Measurements from ENCODE around the gene YARS1. TPM values are rescaled to one million over a fixed set of nuclear protein-coding genes. Genes with fewer than 3 reads are reported as not detected.

The YARS1 gene
- total and polyA plus RNA-seq, 2 of the 4 experiments (the other 2 are of a cell fraction) = 100 to 166 TPM

DNA sequence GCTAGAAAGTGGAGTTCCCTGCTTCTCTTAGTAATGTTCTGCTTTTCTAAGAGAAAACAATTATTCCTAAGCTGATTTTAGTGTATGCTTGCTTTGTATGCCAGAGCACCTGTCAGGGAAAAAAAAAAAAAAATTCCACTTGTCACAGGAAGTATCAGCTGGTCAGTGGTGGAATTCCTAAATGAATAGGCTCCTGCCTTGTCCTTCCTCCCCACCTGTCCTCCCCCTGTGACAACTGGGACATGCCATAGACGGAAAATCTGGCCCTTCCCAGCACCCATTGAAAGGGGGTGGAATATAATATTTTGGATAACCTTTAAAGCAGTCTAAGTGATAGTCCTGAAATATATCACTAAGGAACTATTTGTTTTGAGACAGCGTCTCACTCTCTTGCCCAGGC lies 42.8 kb upstream of the YARS1 start:
- no peak overlapping the region for H2BK120ac ChIP-seq (ENCODE audit: low read depth, low read length)
- no peak overlapping the region for H3K9ac ChIP-seq (ENCODE audit: low read depth, low read length)
- no peak overlapping the region for H4K91ac ChIP-seq (ENCODE audit: insufficient read depth, low read depth, low read length)
- H3K4me2 ChIP-seq (ENCODE audit: low read depth, low read length) = no peak overlapping the region
- no peak overlapping the region for H2AK9ac ChIP-seq (replicated peaks; ENCODE audit: low read depth, low read length, poor library complexity)
- ChIA-PET POLR2A (ENCODE audit: unreplicated experiment) (no interaction called here), CTCF (interaction anchor here (0.6 kb wide), 2 partner anchors 23 to 37 kb away, joined by 4 to 7 read pairs; no protein-coding TSS in a partner anchor)
- no peak overlapping the region for H3K14ac ChIP-seq (replicated peaks; ENCODE audit: low read depth, low read length)
- TF ChIP-seq, protein P1, sequence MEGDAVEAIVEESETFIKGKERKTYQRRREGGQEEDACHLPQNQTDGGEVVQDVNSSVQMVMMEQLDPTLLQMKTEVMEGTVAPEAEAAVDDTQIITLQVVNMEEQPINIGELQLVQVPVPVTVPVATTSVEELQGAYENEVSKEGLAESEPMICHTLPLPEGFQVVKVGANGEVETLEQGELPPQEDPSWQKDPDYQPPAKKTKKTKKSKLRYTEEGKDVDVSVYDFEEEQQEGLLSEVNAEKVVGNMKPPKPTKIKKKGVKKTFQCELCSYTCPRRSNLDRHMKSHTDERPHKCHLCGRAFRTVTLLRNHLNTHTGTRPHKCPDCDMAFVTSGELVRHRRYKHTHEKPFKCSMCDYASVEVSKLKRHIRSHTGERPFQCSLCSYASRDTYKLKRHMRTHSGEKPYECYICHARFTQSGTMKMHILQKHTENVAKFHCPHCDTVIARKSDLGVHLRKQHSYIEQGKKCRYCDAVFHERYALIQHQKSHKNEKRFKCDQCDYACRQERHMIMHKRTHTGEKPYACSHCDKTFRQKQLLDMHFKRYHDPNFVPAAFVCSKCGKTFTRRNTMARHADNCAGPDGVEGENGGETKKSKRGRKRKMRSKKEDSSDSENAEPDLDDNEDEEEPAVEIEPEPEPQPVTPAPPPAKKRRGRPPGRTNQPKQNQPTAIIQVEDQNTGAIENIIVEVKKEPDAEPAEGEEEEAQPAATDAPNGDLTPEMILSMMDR (conservative IDR thresholded peaks at IDR 0.05; ENCODE audit: low read depth, low read length) = no peak
- TF ChIP-seq MAZ (IDR thresholded peaks at IDR 0.05; ENCODE audit: borderline replicate concordance, low read depth, low read length) (no peak), MXI1 (IDR thresholded peaks at IDR 0.05; ENCODE audit: borderline replicate concordance, low read depth, low read length) (no peak), BHLHE40 (IDR thresholded peaks at IDR 0.05; ENCODE audit: low read depth, low read length) (no peak), CHD1 (IDR thresholded peaks at IDR 0.05; ENCODE audit: low read depth, low read length) (no peak), RFX5 (IDR thresholded peaks at IDR 0.05; ENCODE audit: low read depth, low read length) (no peak), RCOR1 (IDR thresholded peaks at IDR 0.05; ENCODE audit: insufficient replicate concordance, low read length) (no peak), CEBPB (IDR thresholded peaks at IDR 0.05; ENCODE audit: low read depth, low read length) (no peak), MAFK (IDR thresholded peaks at IDR 0.05; ENCODE audit: low read depth, low read length) (no peak), RAD21 (IDR thresholded peaks at IDR 0.05; ENCODE audit: low read length) (no peak), POLR2A (IDR thresholded peaks at IDR 0.05; ENCODE audit: low read depth, low read length) (no peak), SMC3 (IDR thresholded peaks at IDR 0.05; ENCODE audit: low read depth, low read length) (no peak), NFE2L2 (IDR thresholded peaks at IDR 0.05; ENCODE audit: low read depth, low read length) (no peak), FOS (IDR thresholded peaks at IDR 0.05; ENCODE audit: low read depth, low read length) (no peak)
- TF ChIP-seq, protein P2, sequence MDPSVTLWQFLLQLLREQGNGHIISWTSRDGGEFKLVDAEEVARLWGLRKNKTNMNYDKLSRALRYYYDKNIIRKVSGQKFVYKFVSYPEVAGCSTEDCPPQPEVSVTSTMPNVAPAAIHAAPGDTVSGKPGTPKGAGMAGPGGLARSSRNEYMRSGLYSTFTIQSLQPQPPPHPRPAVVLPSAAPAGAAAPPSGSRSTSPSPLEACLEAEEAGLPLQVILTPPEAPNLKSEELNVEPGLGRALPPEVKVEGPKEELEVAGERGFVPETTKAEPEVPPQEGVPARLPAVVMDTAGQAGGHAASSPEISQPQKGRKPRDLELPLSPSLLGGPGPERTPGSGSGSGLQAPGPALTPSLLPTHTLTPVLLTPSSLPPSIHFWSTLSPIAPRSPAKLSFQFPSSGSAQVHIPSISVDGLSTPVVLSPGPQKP (IDR thresholded peaks at IDR 0.05; ENCODE audit: borderline replicate concordance, low read depth, low read length) = no peak
- TF ChIP-seq, protein P3, sequence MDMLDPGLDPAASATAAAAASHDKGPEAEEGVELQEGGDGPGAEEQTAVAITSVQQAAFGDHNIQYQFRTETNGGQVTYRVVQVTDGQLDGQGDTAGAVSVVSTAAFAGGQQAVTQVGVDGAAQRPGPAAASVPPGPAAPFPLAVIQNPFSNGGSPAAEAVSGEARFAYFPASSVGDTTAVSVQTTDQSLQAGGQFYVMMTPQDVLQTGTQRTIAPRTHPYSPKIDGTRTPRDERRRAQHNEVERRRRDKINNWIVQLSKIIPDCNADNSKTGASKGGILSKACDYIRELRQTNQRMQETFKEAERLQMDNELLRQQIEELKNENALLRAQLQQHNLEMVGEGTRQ (IDR thresholded peaks at IDR 0.05; ENCODE audit: low read depth, low read length) = no peak
- no CpG with 5 or more reads among the region's 2 CpGs for WGBS, 2 experiments (ENCODE audit: extremely low coverage in 2 of 2, insufficient read length in 1 of 2)
- H2BK20ac ChIP-seq (ENCODE audit: low read depth, low read length) = no peak overlapping the region
- H3K56ac ChIP-seq (ENCODE audit: extremely low read depth, insufficient read depth, low read length) = no peak overlapping the region
- no peak overlapping the region for H2AK5ac ChIP-seq (ENCODE audit: low read depth, low read length)
- dilution Hi-C loops (cut with HindIII; ENCODE audit: low sequenced_read_pairs, unreplicated experiment) = no loop called here
- no peak overlapping the region for H4K5ac ChIP-seq (ENCODE audit: low read depth, low read length)
- intact Hi-C loops (cut with micrococcal nuclease) = no loop called here
- no peaks in the 10 kb centered on the region for H3K9me3 ChIP-seq (ENCODE audit: control insufficient read depth, insufficient read depth, low read length)
- H3K4me3 ChIP-seq (ENCODE audit: insufficient read depth, low read depth, low read length) = no peak overlapping the region
- peaks cover 7% of the 10 kb centered on the region for H3K4me1 ChIP-seq (ENCODE audit: control insufficient read depth, insufficient read depth, low read length)
- no peak overlapping the region for H3K4ac ChIP-seq (ENCODE audit: low read depth, low read length)
- no peak overlapping the region for H2BK15ac ChIP-seq (ENCODE audit: low read depth, low read length)
- in situ Hi-C loops (cut with MboI; ENCODE audit: low sequenced_read_pairs) = no loop called here
- no peak overlapping the region for H2AFZ ChIP-seq (replicated peaks; ENCODE audit: low read length, poor library complexity)
- BruUV-seq (replicated peaks) = no TSS peak
- H4K8ac ChIP-seq (ENCODE audit: low read depth in 2 of 2, low read length in 2 of 2) = no peak overlapping the region
- no peak overlapping the region for H2BK5ac ChIP-seq (ENCODE audit: low read depth, low read length, poor library complexity, severe bottlenecking)
- DNase-seq (no peak), ATAC-seq (ENCODE audit: low read depth) (no peak)
- no peaks in the 10 kb centered on the region for H4K20me1 ChIP-seq (ENCODE audit: insufficient read depth, low read length)
- H3K27ac ChIP-seq (ENCODE audit: insufficient read depth, low read length) = no peak overlapping the region
- no peaks in the 10 kb centered on the region for H3K27me3 ChIP-seq (ENCODE audit: control insufficient read depth, insufficient read depth, low read length)
- no peak overlapping the region for H3K18ac ChIP-seq (ENCODE audit: low read depth, low read length)
- no peak overlapping the region for H3K23ac ChIP-seq (ENCODE audit: low read depth, low read length)
- no peaks in the 10 kb centered on the region; a peak in 1 of 4 replicates for H3K79me1 ChIP-seq (ENCODE audit: low read depth in 1 of 2, low read length in 2 of 2)
- peaks cover 22% of the 10 kb centered on the region for H3K36me3 ChIP-seq (ENCODE audit: control insufficient read depth, insufficient read depth, low read length)
- peaks cover 11% of the 10 kb centered on the region; the same call in 1 of the 2 replicates for H3K9me1 ChIP-seq (ENCODE audit: insufficient read depth, low read length)
